Urinary bladder (tissue), 4 donors: ENCODE data around the gene INHBA. TPM values are rescaled to one million over a fixed set of nuclear protein-coding genes. Genes with fewer than 3 reads are reported as not detected.

Experiments
- DNase-seq: peaks from one replicate; pipeline ENCODE4 v3.0.0-alpha.2; 2015; ENCODE audit errors: extremely low spot score
- H3K27ac ChIP-seq: one replicate; pipeline ENCODE4 v1.5.1; 2013; ENCODE audit warnings: low read depth, mild to moderate bottlenecking, moderate library complexity
- H3K36me3 ChIP-seq: one replicate; pipeline ENCODE4 v1.6.1; 2013; ENCODE audit warnings: mild to moderate bottlenecking, moderate library complexity; ENCODE audit not compliant: insufficient read depth
- H3K4me1 ChIP-seq: one replicate; pipeline ENCODE4 v1.6.1; 2013; ENCODE audit warnings: mild to moderate bottlenecking, moderate library complexity; ENCODE audit not compliant: insufficient read depth
- H3K4me3 ChIP-seq: one replicate; pipeline ENCODE4 v1.5.1; 2013; ENCODE audit warnings: low read depth, low read length
- WGBS: extraction: QIAGEN DNeasy Blood & Tissue Kit; methylation state at CpG from one replicate; pipeline ENCODE4 v1.1.7; 2013; 5-methylcytosine and 5-hydroxymethylcytosine counted together
- polyA plus RNA-seq: library from polyadenylated mRNA; stranded (reverse); fragments of 200-250 nt; gene quantifications from one replicate; pipeline ENCODE4 v1.2.3, GENCODE V29; 2013
- total RNA-seq: library from RNA; depleted of rRNA; stranded (reverse); fragments of >200 nt; gene quantifications from one replicate; pipeline ENCODE4 v1.2.3, GENCODE V29; 2014
- donor health status: healthy with polysubstance abuse.
- donor health status: healthy.

Gene INHBA
- total and polyA plus RNA-seq, 2 donors: 1.0 to 12.4 TPM

DNA sequence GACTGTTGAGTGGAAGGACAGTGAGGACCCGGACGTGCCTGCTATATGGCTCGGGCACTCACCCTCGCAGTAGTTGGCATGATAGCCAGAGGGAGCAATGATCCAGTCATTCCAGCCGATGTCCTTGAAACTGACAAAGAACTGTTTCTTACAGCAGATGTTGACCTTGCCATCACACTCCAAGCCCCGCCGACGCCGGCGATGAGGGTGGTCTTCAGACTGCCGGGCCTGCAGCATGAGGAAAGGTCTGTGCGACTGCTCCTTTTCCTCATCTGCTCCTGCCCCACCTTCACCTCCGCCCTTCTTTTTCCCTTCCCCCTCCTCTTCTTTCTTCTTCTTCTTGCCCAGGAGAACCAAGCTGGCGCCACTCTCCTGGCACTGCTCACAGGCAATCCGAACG lies 13.1 kb downstream of the INHBA start:
- no peak for DNase-seq
- WGBS: 97% methylated on average over 16 of the region's 16 CpGs

DNA sequence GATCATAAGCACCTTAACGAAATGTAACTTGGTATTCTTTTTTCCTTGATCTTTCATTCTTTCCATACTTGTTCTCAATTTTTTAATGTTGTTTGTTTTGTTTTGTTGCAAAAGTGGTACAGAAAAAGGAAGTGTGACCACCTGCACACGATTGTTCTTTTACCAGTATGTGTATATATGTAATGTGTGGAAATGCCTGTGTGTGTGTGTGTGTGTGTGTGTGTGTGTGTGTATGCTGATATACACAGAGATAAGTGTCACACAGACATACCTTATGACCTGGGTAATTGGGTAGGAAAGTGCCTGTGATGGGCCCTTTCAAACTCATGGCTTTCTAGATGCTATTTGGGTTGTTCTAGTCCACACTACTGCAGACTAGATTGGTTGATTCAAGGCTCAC lies 14.0 kb downstream of the INHBA start:
- Histone ChIP-seq H3K4me1 (no peaks in the 10 kb centered on the region), H3K4me3 (no peak overlapping the region), H3K36me3 (no peaks in the 10 kb centered on the region), H3K27ac (no peak overlapping the region)
- DNase-seq: no peak
- WGBS: 87% methylated on average over 2 of the region's 2 CpGs

More for the DNA sequence above, 13.1 kb downstream of the INHBA start:
- H3K4me1 ChIP-seq: no peaks in the 10 kb centered on the region
- H3K36me3 ChIP-seq: no peaks in the 10 kb centered on the region
- H3K4me3 ChIP-seq: no peak overlapping the region
- H3K27ac ChIP-seq: no peak overlapping the region

DNA sequence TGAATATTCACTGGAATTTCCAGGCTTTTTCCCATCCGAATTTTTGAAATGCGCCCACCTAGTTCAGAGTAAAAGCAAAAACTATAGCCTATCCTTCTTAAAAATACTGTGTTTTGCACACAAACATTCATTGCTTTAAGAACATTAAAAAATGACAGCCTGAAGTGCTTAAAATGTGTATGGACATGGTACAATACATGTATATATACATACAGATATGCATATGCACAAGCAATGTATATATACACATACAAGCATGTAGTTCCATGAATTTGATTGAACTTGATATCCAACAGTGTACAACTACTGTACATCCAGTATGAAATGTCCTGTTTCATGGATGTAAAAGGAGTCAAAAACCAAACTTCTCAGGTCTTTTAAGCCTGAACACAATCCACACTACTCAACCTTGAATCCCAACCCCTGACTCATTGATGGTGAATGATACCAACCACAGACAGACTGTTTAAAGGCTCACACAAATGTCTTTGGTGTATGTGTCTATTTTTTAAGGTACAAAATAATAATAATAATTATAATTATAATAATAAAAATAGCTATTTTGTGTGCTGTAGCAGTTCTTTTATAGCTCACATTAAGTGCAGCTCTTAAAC lies 14.8 kb downstream of the INHBA start:
- no peaks in the 10 kb centered on the region for H3K4me1 ChIP-seq

DNA sequence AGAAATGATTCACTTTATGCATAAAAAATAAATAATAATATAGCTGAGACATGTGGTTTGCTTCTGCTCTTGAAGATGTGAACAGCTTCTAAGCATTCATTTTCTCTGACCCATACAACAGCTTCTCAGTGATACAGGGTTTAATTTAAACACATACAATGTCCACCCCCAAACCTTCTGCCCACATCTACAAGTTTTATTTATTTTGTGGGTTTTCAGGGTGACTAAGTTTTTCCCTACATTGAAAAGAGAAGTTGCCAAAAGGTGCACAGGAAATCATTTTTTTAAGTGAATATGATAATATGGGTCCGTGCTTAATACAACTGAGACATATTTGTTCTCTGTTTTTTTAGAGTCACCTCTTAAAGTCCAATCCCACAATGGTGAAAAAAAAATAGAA lies 17.2 kb downstream of the INHBA start:
- Histone ChIP-seq H3K4me3 (no peak overlapping the region), H3K36me3 (no peaks in the 10 kb centered on the region), H3K27ac (no peak overlapping the region), H3K4me1 (no peaks in the 10 kb centered on the region)
- 75% methylated on average over 1 of the region's 1 CpG for WGBS
- no peak for DNase-seq

More for the DNA sequence above, 14.8 kb downstream of the INHBA start:
- WGBS: 93% methylated on average over 2 of the region's 2 CpGs
- no peak for DNase-seq
- H3K36me3 ChIP-seq: no peaks in the 10 kb centered on the region
- no peak overlapping the region for H3K4me3 ChIP-seq
- no peak overlapping the region for H3K27ac ChIP-seq

DNA sequence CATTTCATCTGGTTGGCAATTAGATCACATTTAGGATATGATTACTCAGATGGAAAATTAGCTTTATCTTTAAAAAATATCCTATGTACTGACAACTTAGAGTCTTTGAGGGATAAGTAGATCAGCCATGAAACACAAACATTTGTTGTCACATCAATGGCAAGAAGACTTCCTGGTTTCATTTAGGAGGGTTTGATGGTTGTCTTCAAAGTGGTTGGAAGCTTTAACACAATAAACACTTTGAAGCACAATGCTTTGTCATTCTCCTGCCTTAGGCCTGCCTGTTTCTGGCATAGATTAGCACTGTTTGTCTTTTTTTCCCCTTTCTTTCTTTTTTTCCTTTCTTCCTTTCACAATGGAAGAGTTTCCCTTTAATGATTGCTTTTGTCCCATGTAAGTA lies 20.5 kb downstream of the INHBA start:
- no peaks in the 10 kb centered on the region for H3K36me3 ChIP-seq
- H3K4me3 ChIP-seq: no peak overlapping the region
- DNase-seq: no peak
- no peak overlapping the region for H3K27ac ChIP-seq
- no peaks in the 10 kb centered on the region for H3K4me1 ChIP-seq

DNA sequence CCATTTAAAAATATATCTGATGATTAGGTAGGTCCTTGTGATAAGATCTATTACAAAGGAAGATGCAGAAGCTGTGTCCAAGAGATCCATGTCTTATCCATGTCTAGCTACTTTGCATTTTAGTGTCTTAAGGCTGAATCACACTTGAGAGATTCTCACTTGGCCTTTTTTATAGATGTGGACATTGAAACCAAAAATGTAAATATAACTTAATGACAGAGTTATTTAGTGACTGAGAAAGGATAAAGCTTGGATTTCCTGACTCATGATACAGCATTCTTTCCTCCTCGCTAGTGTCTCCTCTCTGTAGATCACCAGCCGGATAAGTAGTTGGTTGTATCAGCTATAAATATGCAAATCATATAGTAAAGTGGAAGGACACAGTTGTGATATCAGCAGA lies 23.3 kb downstream of the INHBA start:
- DNase-seq: no peak
- no peak overlapping the region for H3K27ac ChIP-seq
- 80% methylated on average over 2 of the region's 2 CpGs for WGBS
- no peak overlapping the region for H3K4me3 ChIP-seq
- H3K4me1 ChIP-seq: no peaks in the 10 kb centered on the region
- no peaks in the 10 kb centered on the region for H3K36me3 ChIP-seq

DNA sequence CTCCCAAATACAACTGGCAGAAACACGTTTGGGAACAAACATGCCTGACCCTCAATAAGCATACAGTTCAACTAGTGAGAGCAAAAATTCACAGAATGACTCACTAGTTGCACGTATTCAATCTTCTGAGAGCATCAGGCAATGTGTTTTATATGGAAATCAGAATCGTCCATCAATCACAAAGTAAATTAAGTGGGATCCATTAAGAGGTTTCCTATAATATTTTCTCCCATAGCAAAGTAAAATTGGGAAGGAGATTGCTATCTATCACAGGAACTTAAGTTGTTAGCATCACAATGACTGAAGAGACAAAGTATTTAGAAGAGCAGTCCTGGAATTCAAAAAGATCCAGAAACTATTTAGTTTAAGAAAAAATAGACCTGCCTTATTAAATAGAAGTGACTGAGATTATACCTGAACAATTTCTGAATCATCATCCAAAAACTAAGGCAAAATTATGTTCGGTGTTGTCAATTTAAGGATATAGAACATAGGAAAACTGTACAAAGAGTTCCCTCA lies 28.3 kb downstream of the INHBA start:
- Histone ChIP-seq H3K27ac (no peak overlapping the region), H3K36me3 (no peaks in the 10 kb centered on the region), H3K4me3 (no peak overlapping the region), H3K4me1 (no peaks in the 10 kb centered on the region)
- DNase-seq: no peak
- 71% methylated on average over 4 of the region's 4 CpGs for WGBS

DNA sequence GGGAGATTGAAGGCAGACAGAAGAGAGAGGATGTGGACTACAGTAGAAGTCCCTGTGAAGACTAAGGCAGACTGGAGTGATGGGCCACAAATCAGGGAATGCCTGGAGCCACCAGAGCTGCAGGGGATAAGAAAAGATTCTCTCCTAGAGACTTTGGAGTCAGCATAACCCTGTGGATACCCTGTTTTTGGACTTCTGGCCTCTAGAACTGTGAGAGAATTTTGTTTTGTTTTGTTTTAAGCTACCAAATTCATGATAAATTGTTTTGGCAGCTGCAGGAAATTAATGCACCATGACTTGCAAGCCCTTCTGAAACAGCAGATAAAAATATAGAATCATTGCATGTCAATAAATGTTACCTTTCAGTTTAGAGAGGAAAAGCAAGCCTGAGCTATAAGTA lies 41.3 kb downstream of the INHBA start:
- H3K27ac ChIP-seq: no peak overlapping the region
- H3K36me3 ChIP-seq: no peaks in the 10 kb centered on the region
- no peak overlapping the region for H3K4me3 ChIP-seq
- no peaks in the 10 kb centered on the region for H3K4me1 ChIP-seq
- no peak for DNase-seq

DNA sequence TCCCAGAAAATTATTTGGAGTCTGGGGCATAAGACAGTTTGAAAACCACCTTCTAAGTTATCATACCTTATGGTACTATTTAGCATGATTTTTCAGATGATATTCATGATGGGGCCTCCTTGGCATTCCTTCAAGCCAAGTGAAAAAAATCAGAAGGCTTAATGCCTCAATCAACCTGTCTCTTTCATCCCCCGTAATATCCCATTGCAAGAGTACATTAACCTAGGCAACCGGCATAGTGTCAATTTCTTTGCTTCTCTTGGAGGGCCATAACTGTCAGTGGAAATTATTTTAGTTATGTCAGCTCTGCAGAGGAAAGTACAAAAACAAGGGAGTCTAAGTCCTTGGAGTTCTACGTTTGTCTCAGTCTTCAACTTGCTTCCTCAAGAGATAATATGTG lies 43.4 kb downstream of the INHBA start:
- no peaks in the 10 kb centered on the region for H3K36me3 ChIP-seq
- 96% methylated on average over 3 of the region's 3 CpGs for WGBS
- H3K4me1 ChIP-seq: no peaks in the 10 kb centered on the region
- no peak overlapping the region for H3K4me3 ChIP-seq
- DNase-seq: no peak
- H3K27ac ChIP-seq: no peak overlapping the region

DNA sequence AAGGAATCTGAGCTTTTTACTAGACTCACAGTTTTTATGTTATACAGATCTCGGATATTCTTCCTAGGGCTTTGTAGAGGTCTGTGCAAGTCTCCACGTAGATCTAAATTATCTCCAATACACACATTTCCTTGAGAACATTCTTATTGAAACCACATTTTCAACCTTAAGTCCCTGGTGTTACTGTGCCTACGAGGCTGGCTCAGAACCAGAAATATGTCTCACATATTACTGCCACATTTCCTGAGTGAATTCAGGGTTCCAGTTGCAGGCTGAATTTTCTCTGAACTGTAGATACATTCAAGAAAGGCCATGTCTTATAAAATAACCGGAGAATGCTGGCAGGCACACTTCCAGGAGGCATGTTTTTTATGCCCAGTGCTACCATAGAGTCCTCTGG lies 46.5 kb downstream of the INHBA start:
- DNase-seq: no peak
- Histone ChIP-seq H3K4me1 (no peaks in the 10 kb centered on the region), H3K36me3 (no peaks in the 10 kb centered on the region), H3K27ac (no peak overlapping the region), H3K4me3 (no peak overlapping the region)
- 28% methylated on average over 4 of the region's 4 CpGs for WGBS

DNA sequence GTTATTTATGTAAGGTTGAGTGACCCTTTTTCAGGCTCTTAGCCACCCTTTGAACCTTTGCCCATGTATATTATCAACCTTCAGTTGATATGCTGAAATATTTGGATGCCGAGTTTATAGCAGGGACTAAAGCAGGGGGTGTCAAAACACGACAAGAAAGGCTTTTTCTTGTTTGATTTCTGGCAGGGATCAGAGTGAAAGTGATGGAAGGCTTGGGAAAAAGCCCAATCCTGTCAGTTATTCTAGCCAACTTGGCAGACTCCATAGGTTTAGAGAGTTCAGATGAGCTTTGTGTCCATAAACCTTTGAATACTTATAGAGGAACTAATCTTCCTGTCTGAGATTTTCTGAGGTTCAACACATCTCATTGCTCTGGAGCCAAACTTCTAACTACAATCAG lies 47.5 kb downstream of the INHBA start:
- Histone ChIP-seq H3K4me1 (no peaks in the 10 kb centered on the region), H3K27ac (no peak overlapping the region), H3K36me3 (no peaks in the 10 kb centered on the region), H3K4me3 (no peak overlapping the region)
- WGBS: 26% methylated on average over 2 of the region's 2 CpGs
- no peak for DNase-seq

DNA sequence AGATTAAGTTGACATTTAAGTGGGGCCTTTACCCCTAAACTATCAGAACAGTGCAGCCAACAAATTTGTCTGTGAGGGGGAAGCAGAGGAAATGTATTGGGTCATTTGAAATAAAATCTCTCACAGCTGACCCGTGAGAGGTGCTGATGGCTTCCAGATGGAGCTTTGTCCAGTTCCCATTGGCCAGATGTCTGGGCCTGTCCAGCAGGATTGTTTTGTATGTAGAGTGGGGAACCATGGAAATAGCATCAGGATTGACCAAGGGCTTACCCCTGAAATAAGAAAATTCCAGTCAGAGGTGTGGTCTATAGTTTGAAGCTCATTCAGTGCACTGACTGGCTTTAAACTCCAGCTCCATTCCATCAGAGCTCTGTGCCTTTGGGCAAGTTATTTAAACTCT lies 50.6 kb downstream of the INHBA start:
- 30% methylated on average over 1 of the region's 1 CpG for WGBS
- H3K4me3 ChIP-seq: no peak overlapping the region
- H3K4me1 ChIP-seq: no peaks in the 10 kb centered on the region
- no peaks in the 10 kb centered on the region for H3K36me3 ChIP-seq
- no peak for DNase-seq
- H3K27ac ChIP-seq: no peak overlapping the region

DNA sequence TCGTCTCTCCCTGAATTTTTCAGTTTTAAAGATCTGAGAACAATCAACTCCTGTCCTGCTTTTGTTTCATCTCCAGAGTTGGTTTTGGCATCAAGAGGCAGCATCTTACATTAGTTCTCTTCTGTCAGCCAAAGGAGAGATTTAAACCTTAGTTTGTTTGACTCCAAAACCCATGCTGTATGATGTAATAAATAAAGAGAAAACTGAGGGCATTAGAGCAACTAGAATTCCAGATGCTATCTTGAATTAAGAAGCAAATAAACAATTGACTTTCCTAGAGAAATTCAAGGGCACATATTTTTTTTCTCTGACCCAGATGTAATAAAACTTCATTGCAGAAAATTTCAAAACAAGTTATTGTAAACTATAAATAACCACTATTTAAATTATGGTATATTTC lies 54.4 kb downstream of the INHBA start:
- no peak for DNase-seq
- Histone ChIP-seq H3K27ac (no peak overlapping the region), H3K4me1 (no peaks in the 10 kb centered on the region), H3K4me3 (no peak overlapping the region), H3K36me3 (no peaks in the 10 kb centered on the region)
- 45% methylated on average over 1 of the region's 1 CpG for WGBS

DNA sequence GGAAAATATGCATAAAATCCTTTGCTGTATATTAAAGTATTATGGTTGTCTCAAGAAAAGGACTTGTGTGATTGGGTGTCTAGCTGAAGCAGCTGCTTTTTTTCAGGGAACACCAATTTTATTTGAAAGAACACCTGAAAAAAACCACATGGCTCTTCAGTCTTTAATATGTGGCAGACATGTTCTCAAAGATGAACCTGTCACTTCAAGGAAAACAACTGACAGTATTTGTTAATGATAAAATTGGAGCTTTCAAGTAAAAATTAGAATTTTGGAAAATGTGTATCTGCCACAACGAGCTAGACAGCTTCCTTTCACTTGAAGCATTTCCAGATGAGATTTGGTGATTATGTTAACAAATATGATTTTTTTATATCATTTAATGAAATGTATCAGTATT lies 59.3 kb downstream of the INHBA start:
- Histone ChIP-seq H3K36me3 (no peaks in the 10 kb centered on the region), H3K4me1 (no peaks in the 10 kb centered on the region), H3K27ac (no peak overlapping the region), H3K4me3 (no peak overlapping the region)
- no peak for DNase-seq
- WGBS: 62% methylated on average over 1 of the region's 1 CpG

DNA sequence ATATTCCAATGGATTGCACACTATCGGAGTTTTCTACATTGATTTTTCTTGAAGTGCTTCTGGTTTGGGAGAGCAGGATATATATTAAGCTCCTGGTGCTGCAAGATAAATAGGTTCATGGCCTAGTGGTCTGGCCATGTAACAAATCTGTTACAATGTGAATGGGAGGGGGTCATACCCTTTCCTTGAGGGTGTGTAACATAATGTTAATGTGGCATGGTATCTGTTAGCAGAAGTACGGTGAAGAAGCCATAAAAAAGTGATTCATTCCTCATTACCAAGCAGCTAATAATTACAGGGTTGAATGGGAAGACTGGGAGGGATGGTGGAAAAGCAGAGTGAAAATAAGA lies 61.2 kb downstream of the INHBA start:
- H3K36me3 ChIP-seq: no peaks in the 10 kb centered on the region
- H3K4me3 ChIP-seq: no peak overlapping the region
- H3K4me1 ChIP-seq: no peaks in the 10 kb centered on the region
- no peak for DNase-seq
- no peak overlapping the region for H3K27ac ChIP-seq
- 96% methylated on average over 2 of the region's 2 CpGs for WGBS
